NK-92 (cell line): Measurements from ENCODE around the gene GPR35.
"Not testable (repeated sequence)": the region's sequence is repeated elsewhere in the genome, so short reads cannot be mapped to it uniquely, and the experiment has no call there.

ENCODE experiments used
- DNase-seq: peaks from one replicate; lab custom pipeline; 2025; ENCODE audit not compliant: unreplicated experiment; lab: John Stamatoyannopoulos, UW

Gene GPR35

DNA sequence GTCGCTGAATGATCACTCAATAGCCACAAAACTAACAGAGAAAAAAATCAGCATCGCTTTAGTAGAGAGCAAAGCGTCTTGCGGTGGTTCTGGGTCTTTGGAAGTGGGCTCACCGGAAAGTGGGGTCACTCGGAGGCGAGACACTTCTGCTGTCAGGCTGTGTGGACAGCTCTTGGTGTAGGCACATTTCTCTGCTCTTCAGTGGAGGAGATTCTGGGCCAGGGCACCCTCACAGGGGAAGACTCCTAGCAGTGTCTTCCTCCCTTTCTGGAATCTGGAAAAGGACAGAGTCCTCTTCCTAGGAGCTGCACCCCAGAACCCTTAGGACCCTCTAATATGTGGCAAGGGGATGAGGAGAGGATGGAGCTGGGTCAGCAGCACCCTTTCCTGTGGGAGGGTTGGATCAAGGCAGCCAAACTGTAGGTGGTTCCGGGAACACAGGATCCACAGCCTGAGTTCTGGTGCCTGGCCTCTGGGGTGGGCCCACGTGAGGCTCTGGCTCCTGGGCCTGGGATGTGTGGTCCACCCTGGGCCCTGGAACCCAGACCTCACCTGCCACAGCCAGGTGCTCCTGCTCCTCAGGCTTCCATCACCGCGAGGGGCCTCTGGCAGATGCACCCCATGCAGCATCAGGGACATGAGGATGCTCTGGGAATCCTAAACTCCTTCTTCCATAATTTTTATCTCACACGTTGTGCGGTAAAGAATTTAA is 25.1 kb downstream of the GPR35 start:
- no peak for DNase-seq

DNA sequence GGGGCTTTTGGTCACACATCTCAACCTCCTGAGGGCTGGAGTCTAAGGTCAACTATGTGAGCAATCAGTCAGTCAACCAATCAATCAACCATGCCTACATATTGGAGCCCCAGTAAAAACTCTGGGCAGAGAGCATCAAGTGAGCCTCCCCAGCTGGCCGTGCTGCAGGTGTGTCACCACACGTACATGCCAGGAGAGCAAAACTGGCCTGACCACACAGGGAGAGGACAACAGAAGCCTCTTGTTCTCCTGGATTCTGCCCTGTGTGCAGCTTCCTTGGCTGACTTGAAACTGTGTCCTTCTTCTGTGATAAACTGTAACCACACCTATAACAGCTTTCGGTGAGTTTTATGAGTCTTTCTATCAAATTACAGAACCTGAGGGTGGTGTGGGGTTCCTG is 25.9 kb downstream of the GPR35 start:
- no peak for DNase-seq

DNA sequence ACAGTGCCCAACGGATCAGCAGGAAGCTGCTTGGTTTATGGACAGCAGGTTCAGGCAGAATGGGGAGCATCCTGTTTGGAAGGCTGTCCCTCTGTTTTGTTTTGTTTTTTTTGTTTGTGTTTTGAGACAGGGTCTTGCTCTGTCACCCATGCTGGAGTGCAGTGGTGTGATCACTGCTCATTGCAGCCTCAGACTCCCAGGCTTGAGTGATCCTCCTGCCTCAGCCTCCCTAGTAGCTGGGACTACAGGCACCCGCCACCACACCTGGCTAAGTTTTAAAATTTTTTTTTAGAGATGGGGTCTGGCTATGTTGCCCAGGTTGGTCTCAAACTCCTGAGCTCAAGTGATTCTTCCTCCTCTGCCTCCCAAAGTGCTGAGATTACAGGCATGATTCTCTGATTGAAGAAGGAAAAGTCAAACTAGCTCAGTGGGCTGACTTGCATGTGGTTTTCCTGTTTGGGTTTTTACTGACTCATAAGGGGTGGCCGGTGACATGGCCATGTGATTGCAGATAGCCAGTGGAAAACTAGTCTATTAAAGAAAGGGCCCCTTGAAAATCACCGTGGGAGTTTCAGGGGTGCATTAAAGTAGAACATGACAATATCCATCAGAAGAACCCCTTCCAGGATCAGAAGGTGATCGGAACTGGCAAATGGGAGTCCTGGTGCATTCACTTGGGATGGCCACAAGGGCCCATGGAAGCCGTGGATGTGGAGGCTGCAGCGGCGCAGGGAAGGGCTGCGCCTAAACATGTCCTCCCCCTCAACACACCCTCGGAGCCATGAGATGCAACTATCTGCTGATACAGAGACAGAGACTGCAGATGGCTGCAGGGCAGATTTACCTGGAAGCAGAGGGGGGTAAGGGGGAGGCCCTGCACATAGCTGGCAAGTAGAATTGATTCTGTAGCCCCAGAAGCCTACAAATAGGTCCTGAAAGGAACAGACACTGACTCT is 30.9 kb downstream of the GPR35 start:
- no peak for DNase-seq

DNA sequence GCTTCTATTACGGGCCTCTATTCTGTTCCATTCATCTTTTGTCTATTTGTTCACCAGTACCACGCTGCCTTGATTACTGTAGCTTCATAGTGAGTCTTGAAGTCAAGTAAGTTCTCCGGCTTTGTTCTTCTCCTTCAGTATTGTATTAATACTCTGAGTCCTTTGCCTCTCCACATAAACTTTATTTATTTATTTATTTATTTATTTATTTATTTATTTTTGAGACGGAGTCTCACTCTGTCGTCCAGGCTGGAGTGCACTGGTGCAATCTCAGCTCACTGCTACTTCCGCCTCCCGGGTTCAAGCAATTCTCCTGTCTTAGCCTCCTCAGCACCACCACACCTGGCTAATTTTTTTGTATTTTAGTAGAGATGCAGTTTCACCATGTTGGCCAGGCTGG is 34.6 kb downstream of the GPR35 start:
- not testable (repeated sequence) for DNase-seq

DNA sequence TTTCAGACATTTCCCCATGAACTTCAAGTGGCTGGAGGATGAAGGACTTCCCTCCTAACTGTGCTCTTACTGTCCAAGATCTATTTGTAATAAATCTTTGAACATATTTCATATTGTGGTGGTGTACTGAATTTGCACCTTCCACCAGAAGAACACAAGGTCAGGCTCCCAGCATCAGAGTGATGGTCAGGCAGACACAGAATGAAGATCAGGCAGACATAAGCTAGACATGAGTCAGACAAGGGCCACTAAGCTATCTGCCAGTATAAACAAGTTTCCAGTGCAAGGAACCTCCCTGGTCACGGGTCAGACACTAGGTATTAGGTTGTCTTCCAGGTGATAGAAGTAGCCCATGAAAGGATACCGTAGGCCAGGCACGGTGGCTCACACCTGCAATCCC is 37.4 kb downstream of the GPR35 start:
- DNase-seq: no peak

DNA sequence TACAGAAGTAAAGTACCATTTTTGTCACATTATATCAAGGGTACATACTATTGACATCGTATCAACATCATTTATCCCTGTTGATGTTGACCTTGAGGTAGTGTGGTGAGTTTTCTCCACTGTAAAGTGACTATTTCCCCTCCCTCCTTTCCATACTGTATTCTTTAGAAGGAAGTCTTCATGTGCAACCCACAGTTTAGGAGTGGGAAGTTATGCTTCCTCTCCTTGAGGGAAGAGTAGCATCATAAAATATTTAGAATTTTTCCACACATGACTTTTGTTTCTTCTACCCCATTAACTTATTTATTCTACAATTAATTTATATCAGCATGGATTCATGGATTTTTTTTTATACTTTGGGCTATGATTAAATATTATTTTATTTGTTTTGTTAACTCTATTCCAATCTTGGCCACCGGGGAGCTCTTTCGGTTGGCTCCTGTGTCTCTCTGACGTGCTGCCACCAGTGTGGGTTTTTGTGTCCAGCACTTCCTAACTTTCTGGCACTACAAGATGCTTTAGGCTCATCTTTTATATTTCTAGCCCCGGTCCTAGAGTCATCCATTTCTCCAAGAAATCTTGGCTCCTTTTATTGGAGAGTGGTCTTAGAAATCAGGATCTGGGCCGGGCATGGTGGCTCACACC is 38.4 kb downstream of the GPR35 start:
- no peak for DNase-seq

DNA sequence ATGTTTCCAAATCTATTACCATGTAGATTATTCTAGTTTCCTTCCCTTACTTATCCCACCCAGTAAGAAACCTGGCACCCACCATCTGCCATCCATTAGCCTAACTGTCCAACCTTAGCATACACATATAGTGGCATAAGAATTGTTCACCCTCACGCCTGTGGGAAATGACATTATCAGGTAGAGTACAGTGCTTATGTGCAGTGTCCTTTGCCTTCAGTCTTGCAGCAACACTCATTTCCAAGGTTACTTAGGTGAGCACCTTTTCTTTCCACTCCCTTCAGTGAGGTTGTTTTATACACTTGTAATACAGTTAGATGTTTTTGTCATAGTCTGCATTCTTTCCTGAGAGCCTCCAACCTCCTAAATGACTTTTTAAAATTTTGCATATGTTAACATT is 39.3 kb downstream of the GPR35 start:
- no peak for DNase-seq

DNA sequence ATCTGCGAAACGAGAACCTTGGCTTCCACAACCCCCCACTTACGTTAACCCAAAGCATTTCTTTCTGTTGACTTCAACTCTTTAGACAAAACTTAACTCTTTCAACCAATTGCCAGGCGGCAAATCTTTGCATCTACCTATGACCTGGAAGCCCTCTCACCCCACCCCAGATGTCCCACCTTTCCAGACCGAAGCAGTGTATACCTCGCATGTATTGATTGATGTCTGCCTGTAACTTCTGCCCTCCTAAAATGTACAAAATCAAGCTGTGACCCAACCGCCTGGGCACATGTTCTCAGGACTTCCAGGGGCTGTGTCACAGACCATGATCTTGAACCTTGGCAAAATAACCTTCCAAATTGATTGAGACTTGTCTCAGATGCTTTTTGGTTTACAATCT is 45.1 kb downstream of the GPR35 start:
- no peak for DNase-seq

DNA sequence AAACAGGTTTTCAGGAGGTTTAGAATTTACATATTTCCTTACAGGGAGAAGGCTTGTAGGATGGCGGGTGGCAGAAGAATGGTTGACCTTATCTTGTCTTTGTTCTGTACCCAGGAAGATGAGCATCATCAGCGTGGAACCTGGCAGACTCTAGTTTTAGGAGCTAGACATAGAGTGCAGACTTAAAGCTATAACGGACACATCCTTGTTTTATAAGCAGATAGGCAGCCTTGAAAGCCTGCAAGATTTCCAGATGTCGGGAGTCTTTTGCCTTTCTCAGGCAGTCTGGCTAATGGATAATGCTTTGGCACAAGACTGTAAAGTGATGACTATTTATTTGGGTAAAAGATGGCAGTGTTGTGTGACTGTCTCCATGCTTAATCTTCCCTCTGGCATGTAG is 45.7 kb downstream of the GPR35 start:
- DNase-seq: no peak

DNA sequence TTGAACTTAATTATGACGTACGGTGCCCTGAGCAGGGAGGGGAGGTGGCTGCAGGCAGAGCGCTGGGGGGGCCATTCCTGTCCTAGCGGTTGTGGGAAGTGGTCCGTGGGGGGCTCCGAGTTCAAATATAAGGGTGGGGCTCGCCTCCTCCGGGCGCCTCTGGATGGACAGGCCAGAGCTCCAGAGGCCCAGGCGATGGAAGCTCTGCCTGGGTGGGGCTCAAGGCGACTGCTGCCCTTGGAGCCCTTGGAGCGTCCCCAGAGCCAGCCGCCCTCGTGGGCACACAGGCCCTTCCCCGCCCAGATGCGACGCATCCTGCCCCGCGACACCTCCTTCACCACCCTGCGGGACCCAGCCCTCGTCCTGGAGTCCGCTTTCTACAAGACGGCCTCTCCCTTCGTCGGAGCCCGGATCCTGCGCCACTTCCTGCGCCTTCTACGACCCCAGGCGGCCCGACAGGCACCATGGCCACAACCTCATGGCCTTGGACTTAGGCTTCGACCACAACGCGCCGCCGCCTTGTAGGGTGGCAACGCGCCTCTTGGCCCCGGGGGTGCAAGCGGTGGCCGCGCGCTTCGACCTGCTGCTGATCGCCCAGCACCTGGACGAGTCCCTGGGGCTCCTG is 46.9 kb downstream of the GPR35 start:
- DNase-seq: no peak

DNA sequence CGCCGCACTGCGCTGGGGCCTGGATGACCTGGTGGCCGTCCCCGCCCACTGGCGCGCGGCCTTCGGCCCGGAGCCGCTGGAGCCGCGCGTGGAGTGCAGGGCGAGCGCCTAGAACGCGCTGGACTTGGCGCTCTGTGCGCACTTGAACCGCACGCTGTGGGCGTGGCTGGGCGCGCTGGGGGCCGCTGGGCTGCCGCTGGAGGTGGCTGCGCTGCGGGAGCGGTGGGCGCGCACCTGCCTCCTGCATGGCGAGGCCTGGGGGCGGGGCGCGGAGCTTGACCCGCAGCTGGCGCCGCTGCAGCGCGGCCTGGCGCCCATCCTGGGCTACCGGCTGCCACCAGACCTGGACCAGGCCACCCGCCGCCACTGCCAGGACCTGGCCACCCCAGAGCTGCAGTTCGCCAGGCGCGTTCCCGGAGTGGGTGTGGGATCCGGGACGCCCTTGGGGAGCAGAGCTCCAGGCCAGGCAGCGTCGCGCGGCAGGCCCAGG is 47.5 kb downstream of the GPR35 start:
- DNase-seq: no peak

DNA sequence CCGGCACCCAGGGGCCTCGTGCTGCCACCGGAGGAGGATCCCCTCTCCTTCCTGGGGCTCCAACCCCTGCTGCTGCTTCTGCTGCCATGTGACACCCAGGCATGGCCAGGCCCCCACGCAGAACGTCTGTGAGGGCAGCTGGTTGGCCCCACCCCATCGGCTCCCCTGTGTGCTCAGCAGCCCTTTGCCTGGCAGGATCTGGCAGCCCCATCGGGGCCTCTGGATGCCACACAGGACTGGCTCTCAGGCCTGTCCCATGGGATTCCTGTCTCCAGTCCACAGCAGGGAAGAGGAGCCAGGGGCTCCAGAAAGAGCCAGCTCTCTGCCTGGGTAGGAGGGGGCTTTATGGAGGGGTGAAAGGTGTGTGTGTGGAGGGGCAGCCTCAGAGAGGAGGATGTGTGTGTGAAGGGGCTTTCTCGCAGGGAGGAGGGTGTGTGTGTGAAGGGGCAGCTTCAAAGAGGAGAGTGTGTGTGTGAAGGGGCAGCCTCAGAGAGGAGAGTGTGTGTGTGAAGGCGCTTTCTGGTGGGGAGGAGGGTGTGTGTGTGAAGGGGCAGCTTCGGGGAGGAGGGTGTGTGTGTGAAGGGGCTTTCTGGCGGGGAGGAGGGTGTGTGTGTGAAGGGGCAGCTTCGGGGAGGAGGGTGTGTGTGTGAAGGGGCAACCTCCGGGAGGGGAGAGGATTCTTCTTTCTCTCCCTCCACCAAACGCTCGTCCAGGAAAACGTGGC is 49.3 kb downstream of the GPR35 start:
- DNase-seq: not testable (repeated sequence)

DNA sequence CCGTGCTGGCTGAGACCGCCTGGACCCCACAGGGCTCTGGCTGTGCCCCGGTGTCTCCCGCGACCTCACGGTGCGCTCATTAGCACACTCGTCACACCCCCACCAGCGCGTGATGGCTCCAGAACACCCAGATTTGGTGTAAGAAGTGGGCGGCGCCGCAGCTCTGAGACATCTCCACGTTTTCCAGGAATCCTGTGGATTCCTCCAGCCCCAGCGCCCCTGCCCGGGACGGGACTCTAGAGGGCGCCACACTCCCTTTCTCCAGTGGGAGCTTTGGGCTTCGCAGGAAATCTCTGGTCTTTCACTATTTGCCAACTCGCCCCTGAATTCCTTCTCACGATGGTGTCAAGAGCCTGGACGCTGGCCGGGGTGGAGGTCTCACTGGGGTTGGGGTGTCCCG is 50.1 kb downstream of the GPR35 start:
- not testable (repeated sequence) for DNase-seq

DNA sequence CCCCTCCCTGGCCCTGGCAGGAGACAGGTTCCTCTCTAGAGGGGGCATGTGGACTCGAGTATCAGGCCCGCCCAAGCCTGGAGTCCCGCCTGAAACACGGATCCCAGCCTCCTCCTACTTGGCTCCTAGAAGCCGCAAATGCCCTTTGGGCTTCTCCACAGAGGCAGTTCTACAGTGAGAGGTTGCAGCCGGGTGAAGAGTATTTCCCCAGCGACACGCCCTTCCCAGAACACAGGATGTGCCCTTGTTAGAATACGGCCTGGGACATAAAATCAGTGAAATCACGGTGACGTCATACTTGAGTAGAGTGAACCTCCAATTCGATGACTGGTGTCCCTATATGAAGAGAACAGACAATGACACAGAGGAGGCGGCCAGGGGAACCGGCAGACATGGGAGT is 52.8 kb downstream of the GPR35 start:
- DNase-seq: not testable (repeated sequence)

DNA sequence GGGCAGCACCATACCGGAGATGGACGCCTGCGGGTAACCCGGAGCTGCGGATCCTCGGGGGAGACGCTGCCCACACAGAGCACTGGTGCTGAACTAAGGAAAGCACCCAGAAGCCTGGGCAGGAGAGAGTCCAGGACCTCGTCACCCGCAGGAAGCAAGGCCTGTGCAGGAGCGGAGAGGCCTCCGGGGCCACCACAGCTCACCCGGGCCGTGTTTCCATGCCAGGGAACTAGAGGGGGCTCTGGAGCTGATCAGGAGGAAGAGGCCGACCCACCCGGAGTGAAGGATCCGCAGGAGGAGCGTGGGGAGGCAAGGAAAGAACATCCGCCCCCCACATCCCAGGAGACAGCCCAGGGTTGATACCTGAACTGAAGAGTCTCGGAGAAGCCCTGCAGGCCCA is 53.6 kb downstream of the GPR35 start:
- not testable (repeated sequence) for DNase-seq

DNA sequence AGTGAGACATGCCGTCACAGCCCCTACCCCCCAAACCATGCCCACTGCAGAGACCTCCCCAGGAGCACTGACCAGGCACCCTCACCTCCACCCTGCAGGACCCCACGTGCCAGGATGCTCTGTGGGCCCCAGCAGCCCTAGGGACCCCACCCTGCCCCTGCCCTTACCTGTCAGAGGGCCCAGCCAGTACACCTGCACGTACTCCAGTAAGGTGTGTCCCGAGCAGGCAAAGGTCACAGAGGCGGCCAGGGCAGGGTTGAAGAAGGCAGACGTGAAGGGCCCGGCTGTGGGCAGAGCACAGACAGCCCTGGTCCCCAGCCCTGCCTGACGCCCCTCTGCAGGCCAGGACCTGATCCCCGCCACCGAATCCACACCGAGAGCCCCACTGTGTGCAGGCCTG is 54.9 kb downstream of the GPR35 start:
- DNase-seq: not testable (repeated sequence)
